HCT116 (cell line): ENCODE results near the gene COL26A1. TPM values are rescaled to one million over a fixed set of nuclear protein-coding genes. Genes with fewer than 3 reads are reported as not detected.

Source experiments
- ATAC-seq: fragments of 200-7000 bp; cut with Tn5 transposase; 2 replicates; pipeline ENCODE4 v1.9.1; 2020; ENCODE audit warnings: mild to moderate bottlenecking, moderate library complexity
- BruUV-seq: library from RNA; stranded (reverse); fragments of 400-500 nt; replicated peaks from 2 replicates; lab custom pipeline; 2021; lab: Mats Ljungman, UMichigan
- CTCF ChIA-PET: fragments of 300-600 bp; sonication (Branson Sonifier 250); formaldehyde crosslinking; loops from one replicate; lab custom pipeline; 2021; ENCODE audit warnings: antibody characterized with exemption; lab: Charles Lee
- POLR2A ChIA-PET: fragments of 300-600, 350-600 bp; sonication (Branson Sonifier 250); formaldehyde crosslinking; loops from one replicate; lab custom pipeline; 2021; ENCODE audit warnings: antibody characterized with exemption; lab: Charles Lee
- RAD21 ChIA-PET, 2 experiments: fragments of 300-600 bp; sonication (Branson Sonifier 250); formaldehyde crosslinking; loops; one replicate each; lab custom pipeline; 2023; ENCODE audit warnings: low total read pairs in 2 of 2; ENCODE audit not compliant: uncharacterized antibody in 2 of 2, unreplicated experiment in 2 of 2, low non-redundant PET in 1 of 2; lab: Charles Lee
- DNase-seq: peaks from one replicate; pipeline ENCODE4 v3.0.0-alpha.2; 2010; ENCODE audit warnings: low read depth, low spot score
- H2AFZ ChIP-seq: fragments of 200-600 bp; shearing (Covaris generic), sonication (generic); 2 replicates; pipeline ENCODE4 v1.6.1; 2017; ENCODE audit warnings: low read depth, mixed run types, mixed read lengths, antibody characterized with exemption, low read length; ENCODE audit not compliant: poor library complexity, severe bottlenecking
- H3K27ac ChIP-seq: 2 replicates; pipeline ENCODE4 v1.5.1; 2012; ENCODE audit warnings: low read depth, low read length
- H3K27me3 ChIP-seq: fragments of 200-600 bp; sonication (generic); 2 replicates; pipeline ENCODE4 v1.6.1; 2016; ENCODE audit warnings: mixed run types, low read length, mixed read lengths; ENCODE audit not compliant: insufficient read depth
- H3K36me3 ChIP-seq, 2 experiments: fragments of 200-500 bp in 1 of 2; fragments of 200-600 bp in 1 of 2; sonication (Bioruptor generic) in 1 of 2; sonication (generic) in 1 of 2; 2 replicates each; pipeline versions ENCODE4 v1.5.1 to v1.6.1; 2014 to 2016; ENCODE audit warnings: low read length in 2 of 2, inconsistent platforms in 1 of 2, mixed read lengths in 1 of 2, mixed run types in 1 of 2; ENCODE audit not compliant: insufficient read depth in 2 of 2, control insufficient read depth in 1 of 2
- H3K4me1 ChIP-seq, 2 experiments: fragments of 200-600 bp in 1 of 2; sonication (generic) in 1 of 2; 2 replicates each; pipeline versions ENCODE4 v1.5.1 to v1.6.1; 2012 to 2017; ENCODE audit warnings: low read length in 2 of 2, inconsistent platforms in 1 of 2, mild to moderate bottlenecking in 1 of 2, mixed read lengths in 1 of 2, mixed run types in 1 of 2, moderate library complexity in 1 of 2; ENCODE audit not compliant: insufficient read depth in 2 of 2, control insufficient read depth in 1 of 2
- H3K4me2 ChIP-seq: fragments of 200-600 bp; sonication (generic); 2 replicates; pipeline ENCODE4 v1.6.1; 2017; ENCODE audit warnings: mixed run types, low read length, mixed read lengths
- H3K4me3 ChIP-seq, 2 experiments: fragments of 200-600 bp in 1 of 2; sonication (generic) in 1 of 2; replicated peaks in 1 of 2; 2 replicates each; pipeline ENCODE4 v1.5.1; 2011 to 2016; ENCODE audit warnings: low read length in 2 of 2, control low read depth in 1 of 2, low read depth in 1 of 2, mild to moderate bottlenecking in 1 of 2, mixed read lengths in 1 of 2, mixed run types in 1 of 2
- H3K79me2 ChIP-seq: fragments of 200-600 bp; sonication (generic); 2 replicates; pipeline ENCODE4 v1.6.1; 2017; ENCODE audit warnings: mild to moderate bottlenecking, mixed run types, low read length, moderate library complexity, mixed read lengths; ENCODE audit not compliant: insufficient read depth
- H3K9ac ChIP-seq: fragments of 200-600 bp; sonication (generic); 2 replicates; pipeline ENCODE4 v1.6.1; 2016; ENCODE audit warnings: low read length, mixed read lengths
- H3K9me2 ChIP-seq: fragments of 200-600 bp; sonication (generic), shearing (Covaris generic); 2 replicates; pipeline ENCODE4 v1.6.1; 2017; ENCODE audit warnings: mixed run types, mild to moderate bottlenecking, moderate library complexity; ENCODE audit not compliant: insufficient read depth
- H3K9me3 ChIP-seq, 2 experiments: fragments of 200-500 bp in 1 of 2; fragments of 200-600 bp in 1 of 2; sonication (Bioruptor generic) in 1 of 2; sonication (generic) in 1 of 2; 2 replicates each; pipeline ENCODE4 v1.6.1; 2014 to 2017; ENCODE audit warnings: low read length in 2 of 2, mixed read lengths in 2 of 2, inconsistent platforms in 1 of 2, low read depth in 1 of 2, mild to moderate bottlenecking in 1 of 2, mixed run types in 1 of 2, moderate library complexity in 1 of 2; ENCODE audit not compliant: control insufficient read depth in 1 of 2, insufficient read depth in 1 of 2
- H4K20me1 ChIP-seq: fragments of 200-600 bp; sonication (generic), shearing (Covaris generic); 2 replicates; pipeline ENCODE4 v1.6.1; 2017; ENCODE audit warnings: mixed run types, mild to moderate bottlenecking, moderate library complexity; ENCODE audit not compliant: insufficient read depth
- CBX3 ChIP-seq: IDR thresholded peaks from 2 replicates; pipeline ENCODE4 v1.6.1; 2012; ENCODE audit warnings: low read depth
- CTCF ChIP-seq, 3 experiments: fragments of 200-600 bp in 1 of 3; sonication (generic) in 1 of 3; IDR thresholded peaks in 2 of 3; conservative IDR thresholded peaks in 1 of 3; 2 replicates each; pipeline ENCODE4 v1.5.1; 2012 to 2017; ENCODE audit warnings: low read depth in 2 of 3, low read length in 2 of 3, antibody characterized with exemption in 1 of 3, borderline replicate concordance in 1 of 3, control low read depth in 1 of 3, mild to moderate bottlenecking in 1 of 3, mixed read lengths in 1 of 3, mixed run types in 1 of 3, moderate library complexity in 1 of 3; ENCODE audit not compliant: insufficient read depth in 1 of 3
- EGR1 ChIP-seq: IDR thresholded peaks from 2 replicates; pipeline ENCODE4 v1.6.1; 2012; ENCODE audit warnings: low read depth
- ELF1 ChIP-seq: IDR thresholded peaks from 2 replicates; pipeline ENCODE4 v1.6.1; 2012; ENCODE audit warnings: low read depth, borderline replicate concordance
- EZH2 ChIP-seq: fragments of 200-600 bp; sonication (generic); IDR thresholded peaks from 2 replicates; pipeline ENCODE4 v1.6.1; 2017; ENCODE audit warnings: antibody characterized with exemption, mixed run types
- EZH2phosphoT487 ChIP-seq: fragments of 200-600 bp; IDR thresholded peaks from 2 replicates; pipeline ENCODE4 v1.6.1; 2018; ENCODE audit warnings: antibody characterized with exemption, borderline replicate concordance
- FOSL1 ChIP-seq: IDR thresholded peaks from 2 replicates; pipeline ENCODE4 v1.6.1; 2012; ENCODE audit warnings: low read depth
- JUND ChIP-seq: IDR thresholded peaks from 2 replicates; pipeline ENCODE4 v1.6.1; 2012
- POLR2A ChIP-seq: IDR thresholded peaks from 2 replicates; pipeline ENCODE4 v1.7.0; 2011; ENCODE audit warnings: borderline replicate concordance; ENCODE audit not compliant: insufficient read depth, insufficient read length; ENCODE audit errors: extremely low read depth
- POLR2AphosphoS5 ChIP-seq: IDR thresholded peaks from 2 replicates; pipeline ENCODE4 v1.6.1; 2011; ENCODE audit warnings: mild to moderate bottlenecking, low read depth, low read length, moderate library complexity
- RAD21 ChIP-seq: IDR thresholded peaks from 2 replicates; pipeline ENCODE4 v1.6.1; 2012; ENCODE audit warnings: low read depth, mild to moderate bottlenecking
- SP1 ChIP-seq: IDR thresholded peaks from 2 replicates; pipeline ENCODE4 v1.6.1; 2012; ENCODE audit warnings: low read depth
- SRF ChIP-seq: IDR thresholded peaks from 2 replicates; pipeline ENCODE4 v1.6.1; 2012; ENCODE audit warnings: low read depth
- ZNF274 ChIP-seq: fragments of 200-500 bp; sonication (Bioruptor generic); IDR thresholded peaks from 2 replicates; pipeline ENCODE4 v1.6.1; 2014; ENCODE audit warnings: mild to moderate bottlenecking, low read depth, low read length, inconsistent platforms
- intact Hi-C: fragments of 100-400 bp; cut with micrococcal nuclease; formaldehyde crosslinking; loops from 2 replicates; pipeline ENCODE4 v1.10.0; 2022
- total RNA-seq: library from RNA; stranded (reverse); gene quantifications from one replicate; pipeline ENCODE4 v1.2.1, GENCODE V29; 2021; ENCODE audit not compliant: unreplicated experiment
- TF ChIP-seq, protein P1 (sequence below): IDR thresholded peaks from 2 replicates; pipeline ENCODE4 v1.6.1; 2012
- TF ChIP-seq, protein P2 (sequence below): IDR thresholded peaks from 2 replicates; pipeline ENCODE4 v1.6.1; 2012; ENCODE audit warnings: low read depth

COL26A1 gene
- total RNA-seq, 1 experiment from 2014 or later: 0.27 TPM

GRCh38 chr7:101379302-101379701 lies 16.6 kb downstream of the COL26A1 start:
- ATAC-seq (no peak), DNase-seq (no peak)
- Histone ChIP-seq H3K36me3 (no peaks in the 10 kb centered on the region), H3K4me2 (no peak overlapping the region), H3K27ac (no peak overlapping the region), H3K4me3 (no peak overlapping the region), H3K79me2 (no peaks in the 10 kb centered on the region), H4K20me1 (no peaks in the 10 kb centered on the region), H2AFZ (no peak overlapping the region), H3K4me1 (no peaks in the 10 kb centered on the region; a peak in 1 of 4 replicates), H3K9me3 (no peaks in the 10 kb centered on the region), H3K9me2 (no peaks in the 10 kb centered on the region), H3K9ac (no peak overlapping the region), H3K27me3 (no peaks in the 10 kb centered on the region; the same call in 1 of the 2 replicates)
- POLR2A ChIA-PET: no interaction called here
- CTCF ChIA-PET: no interaction called here
- intact Hi-C loops: no loop called here
- RAD21 ChIA-PET: no interaction called here
- BruUV-seq: no TSS peak
- no peak for TF ChIP-seq EZH2
- TF ChIP-seq SP1: no peak
- no peak for TF ChIP-seq EGR1
- no peak for TF ChIP-seq POLR2AphosphoS5
- TF ChIP-seq CBX3: no peak
- no peak for TF ChIP-seq EZH2phosphoT487

GRCh38 chr7:101381549-101382111 lies 19.0 kb downstream of the COL26A1 start:
- ChIA-PET CTCF (no interaction called here), RAD21 (no interaction called here), POLR2A (no interaction called here)
- no peaks in the 10 kb centered on the region for H3K79me2 ChIP-seq
- intact Hi-C loops: no loop called here
- no peak for DNase-seq
- H3K9me3 ChIP-seq: no peaks in the 10 kb centered on the region
- no peak overlapping the region for H2AFZ ChIP-seq
- TF ChIP-seq SP1: no peak
- no peak for TF ChIP-seq EGR1
- TF ChIP-seq RAD21: no peak
- no peak for TF ChIP-seq ZNF274
- no peak for TF ChIP-seq JUND
- no peak for TF ChIP-seq FOSL1
- TF ChIP-seq EZH2phosphoT487: no peak
- TF ChIP-seq POLR2AphosphoS5: no peak
- TF ChIP-seq CTCF (IDR thresholded peaks at IDR 0.05 in 2 of 3, conservative IDR thresholded peaks at IDR 0.05 in 1 of 3; ENCODE audit: borderline replicate concordance in 1 of 3, insufficient read depth in 1 of 3, low read depth in 2 of 3, low read length in 2 of 3): no peak
- no peak for TF ChIP-seq SRF
- TF ChIP-seq POLR2A: no peak
- TF ChIP-seq ELF1: no peak
- TF ChIP-seq, protein P1, sequence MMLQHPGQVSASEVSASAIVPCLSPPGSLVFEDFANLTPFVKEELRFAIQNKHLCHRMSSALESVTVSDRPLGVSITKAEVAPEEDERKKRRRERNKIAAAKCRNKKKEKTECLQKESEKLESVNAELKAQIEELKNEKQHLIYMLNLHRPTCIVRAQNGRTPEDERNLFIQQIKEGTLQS: no peak
- TF ChIP-seq, protein P2, sequence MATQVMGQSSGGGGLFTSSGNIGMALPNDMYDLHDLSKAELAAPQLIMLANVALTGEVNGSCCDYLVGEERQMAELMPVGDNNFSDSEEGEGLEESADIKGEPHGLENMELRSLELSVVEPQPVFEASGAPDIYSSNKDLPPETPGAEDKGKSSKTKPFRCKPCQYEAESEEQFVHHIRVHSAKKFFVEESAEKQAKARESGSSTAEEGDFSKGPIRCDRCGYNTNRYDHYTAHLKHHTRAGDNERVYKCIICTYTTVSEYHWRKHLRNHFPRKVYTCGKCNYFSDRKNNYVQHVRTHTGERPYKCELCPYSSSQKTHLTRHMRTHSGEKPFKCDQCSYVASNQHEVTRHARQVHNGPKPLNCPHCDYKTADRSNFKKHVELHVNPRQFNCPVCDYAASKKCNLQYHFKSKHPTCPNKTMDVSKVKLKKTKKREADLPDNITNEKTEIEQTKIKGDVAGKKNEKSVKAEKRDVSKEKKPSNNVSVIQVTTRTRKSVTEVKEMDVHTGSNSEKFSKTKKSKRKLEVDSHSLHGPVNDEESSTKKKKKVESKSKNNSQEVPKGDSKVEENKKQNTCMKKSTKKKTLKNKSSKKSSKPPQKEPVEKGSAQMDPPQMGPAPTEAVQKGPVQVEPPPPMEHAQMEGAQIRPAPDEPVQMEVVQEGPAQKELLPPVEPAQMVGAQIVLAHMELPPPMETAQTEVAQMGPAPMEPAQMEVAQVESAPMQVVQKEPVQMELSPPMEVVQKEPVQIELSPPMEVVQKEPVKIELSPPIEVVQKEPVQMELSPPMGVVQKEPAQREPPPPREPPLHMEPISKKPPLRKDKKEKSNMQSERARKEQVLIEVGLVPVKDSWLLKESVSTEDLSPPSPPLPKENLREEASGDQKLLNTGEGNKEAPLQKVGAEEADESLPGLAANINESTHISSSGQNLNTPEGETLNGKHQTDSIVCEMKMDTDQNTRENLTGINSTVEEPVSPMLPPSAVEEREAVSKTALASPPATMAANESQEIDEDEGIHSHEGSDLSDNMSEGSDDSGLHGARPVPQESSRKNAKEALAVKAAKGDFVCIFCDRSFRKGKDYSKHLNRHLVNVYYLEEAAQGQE: no peak
- ATAC-seq: no peak
- no peaks in the 10 kb centered on the region for H3K9me2 ChIP-seq
- no peaks in the 10 kb centered on the region for H4K20me1 ChIP-seq
- H3K27me3 ChIP-seq: no peaks in the 10 kb centered on the region; the same call in 1 of the 2 replicates
- H3K27ac ChIP-seq: no peak overlapping the region
- no TSS peak for BruUV-seq
- H3K4me3 ChIP-seq: no peak overlapping the region
- H3K4me2 ChIP-seq: no peak overlapping the region
- H3K36me3 ChIP-seq: no peaks in the 10 kb centered on the region
- H3K4me1 ChIP-seq: peaks cover 0 to 2% of the 10 kb centered on the region in 2 experiments; a peak in 1 of 4 replicates
- no peak overlapping the region for H3K9ac ChIP-seq
